Keratinocyte (primary cell): ENCODE measurements around the gene WDR7. TPM values are rescaled to one million over a fixed set of nuclear protein-coding genes. Genes with fewer than 3 reads are reported as not detected.

ENCODE experiments used
- DNase-seq: peaks from one replicate; pipeline ENCODE4 v3.0.0-alpha.2; 2011; ENCODE audit warnings: low read depth, missing footprints, low spot score
- FAIRE-seq: peaks from 2 replicates; lab custom pipeline; 2011; peaks lifted over from hg19 to GRCh38; lab: Jason Lieb, UNC
- H2AFZ ChIP-seq: 2 replicates; pipeline ENCODE4 v1.6.0; 2012; ENCODE audit warnings: low read length, control low read depth, inconsistent platforms; ENCODE audit not compliant: control insufficient read depth
- H3K27ac ChIP-seq: 2 replicates; pipeline ENCODE4 v1.5.1; 2011; ENCODE audit warnings: low read length; ENCODE audit not compliant: control insufficient read depth, insufficient read depth
- H3K27me3 ChIP-seq: 3 replicates; pipeline ENCODE4 v1.6.0; 2011; ENCODE audit warnings: low read length; ENCODE audit not compliant: control insufficient read depth, insufficient read depth; ENCODE audit errors: extremely low read depth
- H3K36me3 ChIP-seq, 2 experiments: 2 replicates in 1 of 2; 3 replicates in 1 of 2; pipeline ENCODE4 v1.5.1; 2011; ENCODE audit warnings: low read length in 2 of 2, mild to moderate bottlenecking in 1 of 2; ENCODE audit not compliant: control insufficient read depth in 2 of 2, insufficient read depth in 2 of 2; ENCODE audit errors: extremely low read depth in 1 of 2
- H3K4me1 ChIP-seq: 3 replicates; pipeline ENCODE4 v1.5.1; 2011; ENCODE audit warnings: low read length; ENCODE audit not compliant: control insufficient read depth, insufficient read depth; ENCODE audit errors: extremely low read depth
- H3K4me2 ChIP-seq: 3 replicates; pipeline ENCODE4 v1.6.0; 2011; ENCODE audit warnings: low read depth, low read length; ENCODE audit not compliant: control insufficient read depth, insufficient read depth; ENCODE audit errors: extremely low read depth
- H3K4me3 ChIP-seq, 3 experiments: fragments of 200-600 bp in 1 of 3; sonication (generic) in 1 of 3; 2 replicates in 2 of 3; 3 replicates in 1 of 3; pipeline ENCODE4 v1.5.1; 2011 to 2016; ENCODE audit warnings: low read length in 3 of 3, mild to moderate bottlenecking in 3 of 3, control low read depth in 2 of 3, inconsistent platforms in 1 of 3, low read depth in 1 of 3, mixed read lengths in 1 of 3, mixed run types in 1 of 3, moderate library complexity in 1 of 3; ENCODE audit not compliant: control insufficient read depth in 2 of 3, insufficient read depth in 2 of 3; ENCODE audit errors: extremely low read depth in 1 of 3
- H3K79me2 ChIP-seq: 2 replicates; pipeline ENCODE4 v1.6.0; 2012; ENCODE audit warnings: low read length; ENCODE audit not compliant: control insufficient read depth, insufficient read depth
- H3K9ac ChIP-seq: 3 replicates; pipeline ENCODE4 v1.6.0; 2011; ENCODE audit warnings: low read length; ENCODE audit not compliant: control insufficient read depth, insufficient read depth; ENCODE audit errors: extremely low read depth
- H3K9me1 ChIP-seq: 3 replicates; pipeline ENCODE4 v1.6.0; 2011; ENCODE audit warnings: low read length; ENCODE audit not compliant: control insufficient read depth, insufficient read depth; ENCODE audit errors: extremely low read depth
- H3K9me3 ChIP-seq: 2 replicates; pipeline ENCODE4 v1.5.1; 2012; ENCODE audit warnings: low read depth, low read length; ENCODE audit not compliant: control insufficient read depth
- H4K20me1 ChIP-seq: 3 replicates; pipeline ENCODE4 v1.6.0; 2011; ENCODE audit warnings: low read length; ENCODE audit not compliant: control insufficient read depth, insufficient read depth; ENCODE audit errors: extremely low read depth
- CTCF ChIP-seq, 3 experiments: IDR thresholded peaks in 1 of 3; conservative IDR thresholded peaks in 1 of 3; optimal IDR thresholded peaks in 1 of 3; 2 replicates in 2 of 3; 3 replicates in 1 of 3; pipeline versions ENCODE3 to v1.5.1; 2011; ENCODE audit warnings: low read length in 3 of 3, mild to moderate bottlenecking in 3 of 3, moderate library complexity in 2 of 3, control low read depth in 1 of 3, inconsistent platforms in 1 of 3; ENCODE audit not compliant: insufficient read depth in 2 of 3; ENCODE audit errors: extremely low read depth in 1 of 3
- EZH2 ChIP-seq: IDR thresholded peaks from one replicate; pipeline ENCODE4 v1.6.1; 2012; ENCODE audit warnings: inconsistent platforms, mild to moderate bottlenecking, low read length, moderate library complexity
- dilution Hi-C: fragments of 300-500 bp; cut with MboI; formaldehyde crosslinking; loops from one replicate; pipeline ENCODE4 v1.7.0; 2020; ENCODE audit warnings: low sequenced_read_pairs; ENCODE audit not compliant: extremely low pct_ligation_motif_present
- polyA plus RNA-seq, 5 experiments: library from polyadenylated mRNA; depleted of rRNA in 3 of 5; stranded (reverse) in 3 of 5; stranded (forward) in 1 of 5; unstranded in 1 of 5; fragments of >200 nt; gene quantifications; 1 replicate in 1 of 5; 2 replicates in 3 of 5; 3 replicates in 1 of 5; pipeline versions ENCODE4 v1.2.1 to v1.2.3, GENCODE V29; 2011 to 2012; ENCODE audit warnings: missing spikeins in 2 of 5, low read depth in 1 of 5, low replicate concordance in 1 of 5

Gene WDR7
- polyA plus RNA-seq, 1 donor (not counting 4 experiments of a cell fraction or from before 2014, with no cell fraction given), result 6.9 TPM

- peaks cover 0 to 2% of the 10 kb centered on the region in 2 experiments for H3K36me3 ChIP-seq
- H3K27me3 ChIP-seq, result no peaks in the 10 kb centered on the region
- no peaks in the 10 kb centered on the region for H3K4me1 ChIP-seq
- no peak overlapping the region for H3K4me2 ChIP-seq
- TF ChIP-seq EZH2, result no peak
- no peak for TF ChIP-seq CTCF (optimal IDR thresholded peaks at IDR 0.05 in 1 of 3, IDR thresholded peaks at IDR 0.05 in 1 of 3, conservative IDR thresholded peaks at IDR 0.05 in 1 of 3; ENCODE audit: extremely low read depth in 1 of 3, insufficient read depth in 2 of 3, low read length in 3 of 3)
- no peak overlapping the region for H2AFZ ChIP-seq
- no peak for DNase-seq
- no peaks in the 10 kb centered on the region for H3K9me1 ChIP-seq
- no peaks in the 10 kb centered on the region for H4K20me1 ChIP-seq
- H3K9ac ChIP-seq, result no peak overlapping the region
- no peaks in the 10 kb centered on the region for H3K9me3 ChIP-seq
- no peak overlapping the region for H3K4me3 ChIP-seq
- dilution Hi-C loops, result no loop called here
- no peak overlapping the region for H3K27ac ChIP-seq
- FAIRE-seq, result no peak
- no peaks in the 10 kb centered on the region for H3K79me2 ChIP-seq
Observed at GRCh38 chr18:56945171-56946083, 294.3 kb downstream of the WDR7 start.

- H3K9me3 ChIP-seq, result no peaks in the 10 kb centered on the region
- H3K36me3 ChIP-seq, result peaks cover 0 to 2% of the 10 kb centered on the region in 2 experiments
- TF ChIP-seq EZH2 (no peak), CTCF (optimal IDR thresholded peaks at IDR 0.05 in 1 of 3, IDR thresholded peaks at IDR 0.05 in 1 of 3, conservative IDR thresholded peaks at IDR 0.05 in 1 of 3; ENCODE audit: extremely low read depth in 1 of 3, insufficient read depth in 2 of 3, low read length in 3 of 3) (no peak)
- no peaks in the 10 kb centered on the region for H3K79me2 ChIP-seq
- DNase-seq (no peak), FAIRE-seq (no peak)
- H2AFZ ChIP-seq, result no peak overlapping the region
- H3K4me2 ChIP-seq, result no peak overlapping the region
- no peaks in the 10 kb centered on the region for H4K20me1 ChIP-seq
- H3K9ac ChIP-seq, result no peak overlapping the region
- no peaks in the 10 kb centered on the region for H3K27me3 ChIP-seq
- H3K4me3 ChIP-seq, result no peak overlapping the region
- no peaks in the 10 kb centered on the region for H3K9me1 ChIP-seq
- no peaks in the 10 kb centered on the region for H3K4me1 ChIP-seq
- H3K27ac ChIP-seq, result no peak overlapping the region
- dilution Hi-C loops, result no loop called here
Observed at GRCh38 chr18:56947236-56947635, 296.1 kb downstream of the WDR7 start.
